ENCODE results near the gene RNF135. TPM values are rescaled to one million over a fixed set of nuclear protein-coding genes. Genes with fewer than 3 reads are reported as not detected.

RNF135 gene
- total and polyA plus RNA-seq, 10 donors = 20.1 to 43.6 (median 34.2) TPM

GRCh38 chr17:30950669-30951399 lies 20.0 kb upstream of the RNF135 start:
- peak in 2 of 3 donors; percentile 65 to 82 for TF ChIP-seq POLR2AphosphoS5 (IDR thresholded peaks at IDR 0.05)
- TF ChIP-seq POLR2A (IDR thresholded peaks at IDR 0.05) = no peak
- TF ChIP-seq CTCF (IDR thresholded peaks at IDR 0.05 in 8 of 11, conservative IDR thresholded peaks at IDR 0.05 in 3 of 11) = no peak
- peaks cover 17 to 65% (median 59%) of the 10 kb centered on the region in 6 donors for H3K4me1 ChIP-seq
- no peaks in the 10 kb centered on the region for H3K27me3 ChIP-seq (replicated peaks in 1 of 7)
- peak; percentile 84 for DNase-seq
- H3K27ac ChIP-seq = peak overlapping the region in 7 of 8 donors; percentile 41 to 86 (median 73)
- H3K9me3 ChIP-seq = no peaks in the 10 kb centered on the region
- intact Hi-C loops (cut with DNase I; ENCODE audit: low total_unique reads) = no loop called here
- H3K4me3 ChIP-seq = no peak overlapping the region
- WGBS, 5 donors = 49 to 63% (median 56%) methylated on average over 8 to 9 of the region's 9 CpGs
- H3K36me3 ChIP-seq = peaks cover 0 to 24% (median 0%) of the 10 kb centered on the region in 6 donors

GRCh38 chr17:30952638-30953393 lies 18.0 kb upstream of the RNF135 start:
- H3K4me3 ChIP-seq = no peak overlapping the region
- H3K9me3 ChIP-seq = no peaks in the 10 kb centered on the region
- 32 to 57% (median 35%) methylated on average over 9 of the region's 9 CpGs for WGBS, 5 donors
- peak overlapping the region; percentile 29 to 86 (median 74) for H3K27ac ChIP-seq
- no peak for TF ChIP-seq CTCF (IDR thresholded peaks at IDR 0.05 in 8 of 11, conservative IDR thresholded peaks at IDR 0.05 in 3 of 11)
- no peak for TF ChIP-seq POLR2A (IDR thresholded peaks at IDR 0.05)
- TF ChIP-seq POLR2AphosphoS5 (IDR thresholded peaks at IDR 0.05) = peak in 1 of 3 donors; percentile 38
- no peak for DNase-seq
- no peaks in the 10 kb centered on the region for H3K27me3 ChIP-seq (replicated peaks in 1 of 7)
- intact Hi-C loops (cut with DNase I; ENCODE audit: low total_unique reads) = no loop called here
- H3K36me3 ChIP-seq = peaks cover 0 to 9% (median 0%) of the 10 kb centered on the region in 6 donors
- H3K4me1 ChIP-seq = peaks cover 27 to 85% (median 78%) of the 10 kb centered on the region in 6 donors

GRCh38 chr17:30954046-30954830 lies 16.6 kb upstream of the RNF135 start:
- Histone ChIP-seq H3K27ac (peak overlapping the region; percentile 57 to 86 (median 74)), H3K27me3 (replicated peaks in 1 of 7) (no peaks in the 10 kb centered on the region), H3K4me1 (peaks cover 32 to 99% (median 92%) of the 10 kb centered on the region in 6 donors), H3K9me3 (no peaks in the 10 kb centered on the region), H3K36me3 (peaks cover 0 to under 1% (median 0%) of the 10 kb centered on the region in 6 donors), H3K4me3 (peak overlapping the region in 2 of 8 donors; percentile 5 to 6)
- no peak for TF ChIP-seq CTCF (IDR thresholded peaks at IDR 0.05 in 8 of 11, conservative IDR thresholded peaks at IDR 0.05 in 3 of 11)
- TF ChIP-seq POLR2AphosphoS5 (IDR thresholded peaks at IDR 0.05) = peak in 1 of 3 donors; percentile 45
- no peak for TF ChIP-seq POLR2A (IDR thresholded peaks at IDR 0.05)
- DNase-seq = no peak
- WGBS, 5 donors = 44 to 67% (median 50%) methylated on average over 6 of the region's 6 CpGs
- intact Hi-C loops (cut with DNase I; ENCODE audit: low total_unique reads) = no loop called here
